ENCODE data around the gene PTRH1.
A peak's percentile ranks its signal among the peaks of the same experiment; 100 is the strongest.

PTRH1 gene

DNA sequence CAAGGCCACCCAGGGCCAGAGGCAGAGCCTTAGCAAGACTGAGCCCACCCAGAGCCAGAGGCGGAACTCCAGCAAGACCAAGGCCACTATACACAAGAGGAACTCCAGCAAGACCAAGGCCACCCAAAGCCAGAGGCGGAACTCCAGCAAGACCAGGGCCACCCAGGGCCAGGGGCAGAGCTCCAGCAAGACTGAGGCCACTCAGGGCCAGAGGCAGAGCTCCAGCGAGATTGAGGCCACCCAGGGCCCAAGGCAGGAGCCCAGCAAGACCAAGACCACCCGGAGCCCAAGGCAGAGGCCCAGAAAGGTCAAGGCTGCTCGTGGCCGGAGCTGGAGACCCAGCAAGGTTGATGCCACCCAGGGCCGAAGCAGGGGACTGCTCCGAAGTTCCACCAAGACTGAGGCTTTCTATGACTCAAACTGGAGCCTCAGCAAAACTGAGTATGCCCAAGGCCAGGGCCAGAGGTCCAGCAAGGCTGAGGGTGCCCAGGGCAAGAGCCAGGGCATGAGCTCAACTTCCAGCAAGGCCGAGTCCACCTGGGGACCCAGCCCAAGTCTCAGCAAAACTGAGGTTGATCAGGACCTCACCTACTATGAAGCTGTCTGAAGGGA, 15.4 kb upstream of the PTRH1 start:
- Histone ChIP-seq H3K4me3 (ENCODE audit: low read length in 2 of 2) (no peak overlapping the region), H3K27ac (ENCODE audit: low read depth in 2 of 2, low read length in 2 of 2) (no peak overlapping the region), H3K9ac (ENCODE audit: low read depth in 1 of 2, low read length in 2 of 2) (no peak overlapping the region), H3K9me3 (ENCODE audit: control insufficient read depth in 2 of 2, low read length in 2 of 2) (no peaks in the 10 kb centered on the region), H3K27me3 (ENCODE audit: control insufficient read depth in 2 of 2, insufficient read depth in 2 of 2, low read length in 2 of 2) (no peaks in the 10 kb centered on the region), H3K4me1 (ENCODE audit: control insufficient read depth in 2 of 2, insufficient read depth in 2 of 2, low read length in 2 of 2) (peaks cover 8 to 9% of the 10 kb centered on the region in 2 donors), H3K36me3 (ENCODE audit: control insufficient read depth in 2 of 2, insufficient read depth in 2 of 2, low read length in 2 of 2) (peaks cover 0 to 5% of the 10 kb centered on the region in 2 donors)

DNA sequence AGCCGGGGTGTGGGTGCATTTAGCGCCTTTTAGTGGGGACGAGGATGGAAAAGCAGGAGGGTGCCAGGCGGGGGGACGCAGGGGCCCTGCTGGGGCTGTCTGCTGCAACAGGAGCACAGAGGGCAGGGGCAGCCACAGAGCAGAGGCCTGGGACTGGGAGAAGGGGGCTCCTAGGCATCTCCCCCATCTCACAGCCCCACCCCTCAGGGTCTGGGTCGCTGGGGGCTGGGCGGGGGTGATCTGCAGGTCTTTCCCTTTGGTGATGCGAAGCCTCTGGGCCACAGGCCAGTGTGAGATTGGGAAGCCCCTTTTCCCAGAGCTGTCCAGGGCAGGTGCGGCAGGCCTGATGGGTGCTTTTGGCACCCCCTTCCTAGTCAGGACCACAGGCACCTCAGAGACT, 14.8 kb upstream of the PTRH1 start:
- Histone ChIP-seq H3K4me3 (ENCODE audit: low read length in 2 of 2) (no peak overlapping the region), H3K9ac (ENCODE audit: low read depth in 1 of 2, low read length in 2 of 2) (no peak overlapping the region), H3K27ac (ENCODE audit: low read depth in 2 of 2, low read length in 2 of 2) (no peak overlapping the region), H3K9me3 (ENCODE audit: control insufficient read depth in 2 of 2, low read length in 2 of 2) (no peaks in the 10 kb centered on the region), H3K4me1 (ENCODE audit: control insufficient read depth in 2 of 2, insufficient read depth in 2 of 2, low read length in 2 of 2) (peaks cover 5 to 7% of the 10 kb centered on the region in 2 donors), H3K36me3 (ENCODE audit: control insufficient read depth in 2 of 2, insufficient read depth in 2 of 2, low read length in 2 of 2) (peaks cover 0 to 5% of the 10 kb centered on the region in 2 donors), H3K27me3 (ENCODE audit: control insufficient read depth in 2 of 2, insufficient read depth in 2 of 2, low read length in 2 of 2) (no peaks in the 10 kb centered on the region)

DNA sequence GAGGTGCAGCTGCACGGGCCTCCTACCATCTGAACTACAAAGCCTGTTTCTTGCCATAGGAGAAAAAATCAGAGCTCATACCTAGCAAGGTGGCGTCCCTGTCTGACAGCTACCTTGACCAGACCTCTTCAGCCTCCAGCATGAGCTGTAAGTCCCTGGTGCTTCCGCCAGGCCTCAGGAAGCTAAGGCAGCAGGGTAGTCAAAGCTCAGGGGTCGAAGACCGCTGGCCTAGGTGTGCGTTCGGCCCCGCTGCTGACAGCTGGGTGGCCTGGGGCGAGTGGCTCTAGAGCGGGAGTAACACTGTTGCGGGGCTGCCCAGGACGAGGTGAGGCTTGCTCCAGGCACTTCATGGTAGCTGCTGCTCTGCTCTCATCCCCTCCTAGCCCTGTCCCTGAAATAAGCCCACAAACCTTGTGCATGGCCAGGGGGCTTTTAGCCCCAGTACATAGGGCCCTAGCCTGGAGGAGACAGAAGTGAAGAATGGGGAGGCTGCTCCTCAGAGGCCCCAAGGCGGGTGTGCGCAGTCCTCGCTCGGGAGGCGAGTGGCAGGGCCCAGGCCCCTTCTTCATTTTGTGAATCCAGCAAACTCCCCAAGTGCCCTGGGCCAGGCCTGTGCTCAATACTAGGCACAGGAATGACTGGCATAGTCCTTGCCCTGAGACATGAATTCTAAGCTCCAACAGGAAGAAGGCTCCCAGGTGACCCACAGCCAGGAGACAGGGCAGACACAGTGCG, 14.2 kb upstream of the PTRH1 start:
- Histone ChIP-seq H3K27me3 (ENCODE audit: control insufficient read depth in 2 of 2, insufficient read depth in 2 of 2, low read length in 2 of 2) (no peaks in the 10 kb centered on the region), H3K9ac (ENCODE audit: low read depth in 1 of 2, low read length in 2 of 2) (no peak overlapping the region), H3K27ac (ENCODE audit: low read depth in 2 of 2, low read length in 2 of 2) (no peak overlapping the region), H3K36me3 (ENCODE audit: control insufficient read depth in 2 of 2, insufficient read depth in 2 of 2, low read length in 2 of 2) (peaks cover 0 to 5% of the 10 kb centered on the region in 2 donors), H3K4me3 (ENCODE audit: low read length in 2 of 2) (no peak overlapping the region), H3K9me3 (ENCODE audit: control insufficient read depth in 2 of 2, low read length in 2 of 2) (no peaks in the 10 kb centered on the region), H3K4me1 (ENCODE audit: control insufficient read depth in 2 of 2, insufficient read depth in 2 of 2, low read length in 2 of 2) (peaks cover 6 to 7% of the 10 kb centered on the region in 2 donors)

DNA sequence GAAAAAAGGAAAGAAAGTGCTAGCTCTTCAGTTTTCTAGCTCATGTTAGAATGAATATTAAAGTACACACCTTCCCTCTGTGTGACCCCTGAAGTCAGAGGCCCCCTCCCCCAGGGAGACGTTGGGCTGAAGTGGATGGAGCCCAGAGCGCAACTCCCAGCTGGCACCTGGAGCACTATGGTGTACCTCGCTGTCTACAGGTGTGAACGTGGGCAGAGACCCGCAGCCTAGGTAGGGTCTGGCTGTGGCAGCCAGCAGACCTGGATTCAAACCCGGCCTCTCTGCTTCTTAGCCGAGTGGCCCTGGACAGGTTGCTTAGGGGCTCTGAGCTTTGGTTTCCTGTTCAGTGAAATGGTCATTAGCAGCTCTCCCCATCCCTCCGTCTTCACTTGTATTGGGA, 13.3 kb upstream of the PTRH1 start:
- no peaks in the 10 kb centered on the region for H3K27me3 ChIP-seq (ENCODE audit: control insufficient read depth in 2 of 2, insufficient read depth in 2 of 2, low read length in 2 of 2)
- no peak overlapping the region for H3K27ac ChIP-seq (ENCODE audit: low read depth in 2 of 2, low read length in 2 of 2)
- peaks cover 0 to 5% of the 10 kb centered on the region in 2 donors for H3K36me3 ChIP-seq (ENCODE audit: control insufficient read depth in 2 of 2, insufficient read depth in 2 of 2, low read length in 2 of 2)
- no peak overlapping the region for H3K4me3 ChIP-seq (ENCODE audit: low read length in 2 of 2)
- H3K9ac ChIP-seq (ENCODE audit: low read depth in 1 of 2, low read length in 2 of 2): no peak overlapping the region
- peaks cover 1 to 8% of the 10 kb centered on the region in 2 donors for H3K4me1 ChIP-seq (ENCODE audit: control insufficient read depth in 2 of 2, insufficient read depth in 2 of 2, low read length in 2 of 2)
- H3K9me3 ChIP-seq (ENCODE audit: control insufficient read depth in 2 of 2, low read length in 2 of 2): no peaks in the 10 kb centered on the region

DNA sequence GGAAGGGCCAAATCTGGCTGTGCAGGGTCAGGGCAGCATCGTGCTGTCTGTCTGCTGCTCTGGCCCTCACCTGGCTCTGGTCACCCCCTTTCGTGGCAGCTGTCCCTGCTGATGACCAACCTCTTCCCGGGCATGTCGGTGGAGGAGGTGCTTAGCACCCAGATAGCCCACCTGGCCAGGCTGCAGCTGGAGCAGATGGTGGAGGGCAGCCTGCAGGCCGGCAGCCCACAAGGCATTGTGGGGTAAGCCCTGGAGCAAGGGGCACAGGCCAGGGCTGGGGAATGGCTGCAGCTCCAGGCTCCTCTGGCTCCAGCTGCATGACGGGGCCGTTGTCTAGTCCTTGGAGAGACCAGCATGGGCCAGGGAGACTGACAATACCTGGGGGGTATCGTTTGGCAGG, 11.4 kb upstream of the PTRH1 start:
- no peak overlapping the region for H3K4me3 ChIP-seq (ENCODE audit: low read length in 2 of 2)
- H3K36me3 ChIP-seq (ENCODE audit: control insufficient read depth in 2 of 2, insufficient read depth in 2 of 2, low read length in 2 of 2): peaks cover 0 to 5% of the 10 kb centered on the region in 2 donors
- H3K4me1 ChIP-seq (ENCODE audit: control insufficient read depth in 2 of 2, insufficient read depth in 2 of 2, low read length in 2 of 2): peaks cover 3 to 13% of the 10 kb centered on the region in 2 donors
- no peak overlapping the region for H3K9ac ChIP-seq (ENCODE audit: low read depth in 1 of 2, low read length in 2 of 2)
- no peaks in the 10 kb centered on the region for H3K27me3 ChIP-seq (ENCODE audit: control insufficient read depth in 2 of 2, insufficient read depth in 2 of 2, low read length in 2 of 2)
- no peak overlapping the region for H3K27ac ChIP-seq (ENCODE audit: low read depth in 2 of 2, low read length in 2 of 2)
- H3K9me3 ChIP-seq (ENCODE audit: control insufficient read depth in 2 of 2, low read length in 2 of 2): no peaks in the 10 kb centered on the region

DNA sequence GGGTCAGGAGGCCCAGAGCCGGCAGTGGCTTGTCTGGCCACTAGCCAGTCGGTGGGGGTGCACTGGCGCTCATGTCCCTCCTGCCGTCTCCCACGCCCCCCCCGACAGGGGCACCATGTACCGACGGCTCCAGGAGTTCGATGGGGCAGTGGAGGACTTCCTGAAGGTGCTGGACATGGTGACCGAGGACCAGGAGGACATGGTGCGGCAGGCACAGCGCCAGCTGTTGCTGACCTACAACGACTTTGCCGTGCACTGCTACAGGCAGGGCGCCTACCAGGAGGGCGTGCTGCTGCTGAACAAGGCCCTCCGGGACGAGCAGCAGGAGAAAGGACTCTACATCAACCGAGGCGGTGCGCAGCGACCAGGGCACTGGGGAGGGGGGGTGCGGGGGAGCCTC, 8.5 kb upstream of the PTRH1 start:
- Histone ChIP-seq H3K27ac (ENCODE audit: low read depth in 2 of 2, low read length in 2 of 2) (no peak overlapping the region), H3K27me3 (ENCODE audit: control insufficient read depth in 2 of 2, insufficient read depth in 2 of 2, low read length in 2 of 2) (no peaks in the 10 kb centered on the region), H3K9ac (ENCODE audit: low read depth in 1 of 2, low read length in 2 of 2) (peak overlapping the region in 1 of 2 donors; percentile 33), H3K36me3 (ENCODE audit: control insufficient read depth in 2 of 2, insufficient read depth in 2 of 2, low read length in 2 of 2) (no peaks in the 10 kb centered on the region), H3K9me3 (ENCODE audit: control insufficient read depth in 2 of 2, low read length in 2 of 2) (no peaks in the 10 kb centered on the region), H3K4me3 (ENCODE audit: low read length in 2 of 2) (no peak overlapping the region), H3K4me1 (ENCODE audit: control insufficient read depth in 2 of 2, insufficient read depth in 2 of 2, low read length in 2 of 2) (peaks cover 3 to 14% of the 10 kb centered on the region in 2 donors)

DNA sequence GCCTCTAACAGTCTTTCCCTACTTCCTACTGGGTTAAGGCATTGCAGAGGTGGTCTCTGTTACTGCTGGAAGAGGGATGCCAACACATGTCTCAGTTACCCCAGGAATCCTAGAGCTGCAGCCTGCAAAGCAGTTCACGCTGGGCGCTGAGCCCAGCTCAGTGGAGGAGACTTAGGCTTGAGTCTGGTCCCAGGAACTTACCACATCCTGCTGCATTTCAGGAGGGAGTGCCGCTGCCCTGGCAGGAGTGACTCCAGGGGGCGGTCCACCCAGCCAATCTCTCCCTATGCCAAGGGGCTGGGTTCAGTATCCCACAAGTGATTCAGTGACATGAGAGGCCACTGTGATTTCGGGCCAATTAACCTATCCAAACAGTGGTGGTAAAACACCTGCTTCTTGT, 8.0 kb upstream of the PTRH1 start:
- H3K27ac ChIP-seq (ENCODE audit: low read depth in 2 of 2, low read length in 2 of 2): no peak overlapping the region
- H3K4me1 ChIP-seq (ENCODE audit: control insufficient read depth in 2 of 2, insufficient read depth in 2 of 2, low read length in 2 of 2): peaks cover 3 to 14% of the 10 kb centered on the region in 2 donors
- no peaks in the 10 kb centered on the region for H3K36me3 ChIP-seq (ENCODE audit: control insufficient read depth in 2 of 2, insufficient read depth in 2 of 2, low read length in 2 of 2)
- H3K9me3 ChIP-seq (ENCODE audit: control insufficient read depth in 2 of 2, low read length in 2 of 2): no peaks in the 10 kb centered on the region
- no peak overlapping the region for H3K4me3 ChIP-seq (ENCODE audit: low read length in 2 of 2)
- no peaks in the 10 kb centered on the region for H3K27me3 ChIP-seq (ENCODE audit: control insufficient read depth in 2 of 2, insufficient read depth in 2 of 2, low read length in 2 of 2)
- H3K9ac ChIP-seq (ENCODE audit: low read depth in 1 of 2, low read length in 2 of 2): no peak overlapping the region

DNA sequence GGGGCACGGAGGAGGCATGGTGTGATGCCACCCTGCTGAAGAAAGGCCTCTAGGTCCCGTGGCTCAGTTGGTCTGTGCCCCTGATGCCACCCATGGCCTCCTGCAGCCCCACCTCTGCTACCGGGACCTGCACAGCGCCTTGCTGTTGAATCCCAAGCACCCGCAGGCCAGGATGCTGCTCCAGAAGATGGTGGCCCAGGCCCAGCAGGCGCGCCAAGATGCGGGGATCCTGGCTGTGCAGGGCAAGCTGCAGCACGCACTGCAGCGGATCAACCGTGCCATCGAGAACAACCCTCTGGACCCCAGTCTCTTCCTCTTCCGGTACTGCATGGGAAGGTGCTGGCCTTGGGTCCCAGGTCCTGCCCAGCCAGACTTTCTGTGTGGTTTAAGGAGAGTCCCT, 7.5 kb upstream of the PTRH1 start:
- Histone ChIP-seq H3K36me3 (ENCODE audit: control insufficient read depth in 2 of 2, insufficient read depth in 2 of 2, low read length in 2 of 2) (no peaks in the 10 kb centered on the region), H3K4me1 (ENCODE audit: control insufficient read depth in 2 of 2, insufficient read depth in 2 of 2, low read length in 2 of 2) (peaks cover 3 to 14% of the 10 kb centered on the region in 2 donors), H3K9ac (ENCODE audit: low read depth in 1 of 2, low read length in 2 of 2) (no peak overlapping the region), H3K9me3 (ENCODE audit: control insufficient read depth in 2 of 2, low read length in 2 of 2) (no peaks in the 10 kb centered on the region), H3K4me3 (ENCODE audit: low read length in 2 of 2) (no peak overlapping the region), H3K27ac (ENCODE audit: low read depth in 2 of 2, low read length in 2 of 2) (no peak overlapping the region), H3K27me3 (ENCODE audit: control insufficient read depth in 2 of 2, insufficient read depth in 2 of 2, low read length in 2 of 2) (no peaks in the 10 kb centered on the region)

DNA sequence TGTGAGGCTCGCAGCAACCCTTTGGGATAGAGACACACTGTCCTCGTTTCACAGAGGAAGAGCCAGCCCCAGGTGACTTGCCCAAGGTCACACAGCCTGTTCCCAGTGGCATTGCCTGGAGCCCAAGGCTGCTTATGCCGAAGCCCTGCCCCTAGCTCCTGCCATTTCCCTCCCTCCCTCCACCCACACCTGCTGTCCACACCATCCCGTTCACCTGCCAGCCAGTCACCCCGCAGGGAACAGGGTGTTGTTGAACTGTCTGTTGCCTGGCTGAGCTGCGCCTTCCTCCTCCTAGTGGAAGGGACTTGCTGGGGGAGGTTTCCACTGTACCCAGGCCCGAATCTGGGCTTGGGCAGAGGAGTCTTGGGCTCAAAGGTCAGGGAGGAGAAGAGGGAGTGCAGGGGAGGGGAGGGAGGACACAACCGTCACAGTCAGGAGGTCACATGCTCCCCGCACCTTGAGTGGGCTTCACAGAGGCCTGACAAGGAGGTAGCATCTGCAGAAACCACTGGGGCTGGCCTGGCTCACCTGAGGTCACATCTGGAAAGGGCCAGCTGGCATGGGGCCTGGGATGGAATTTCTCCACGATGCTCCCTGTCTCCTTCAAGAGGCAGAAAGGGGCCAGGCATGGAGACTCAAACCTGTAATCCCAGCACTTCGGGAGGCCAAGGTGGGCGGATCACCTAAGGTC, 6.7 kb upstream of the PTRH1 start:
- H3K4me1 ChIP-seq (ENCODE audit: control insufficient read depth in 2 of 2, insufficient read depth in 2 of 2, low read length in 2 of 2): peaks cover 3 to 14% of the 10 kb centered on the region in 2 donors
- no peak overlapping the region for H3K4me3 ChIP-seq (ENCODE audit: low read length in 2 of 2)
- H3K9ac ChIP-seq (ENCODE audit: low read depth in 1 of 2, low read length in 2 of 2): no peak overlapping the region
- no peak overlapping the region for H3K27ac ChIP-seq (ENCODE audit: low read depth in 2 of 2, low read length in 2 of 2)
- H3K9me3 ChIP-seq (ENCODE audit: control insufficient read depth in 2 of 2, low read length in 2 of 2): no peaks in the 10 kb centered on the region
- no peaks in the 10 kb centered on the region for H3K27me3 ChIP-seq (ENCODE audit: control insufficient read depth in 2 of 2, insufficient read depth in 2 of 2, low read length in 2 of 2)
- no peaks in the 10 kb centered on the region for H3K36me3 ChIP-seq (ENCODE audit: control insufficient read depth in 2 of 2, insufficient read depth in 2 of 2, low read length in 2 of 2)

DNA sequence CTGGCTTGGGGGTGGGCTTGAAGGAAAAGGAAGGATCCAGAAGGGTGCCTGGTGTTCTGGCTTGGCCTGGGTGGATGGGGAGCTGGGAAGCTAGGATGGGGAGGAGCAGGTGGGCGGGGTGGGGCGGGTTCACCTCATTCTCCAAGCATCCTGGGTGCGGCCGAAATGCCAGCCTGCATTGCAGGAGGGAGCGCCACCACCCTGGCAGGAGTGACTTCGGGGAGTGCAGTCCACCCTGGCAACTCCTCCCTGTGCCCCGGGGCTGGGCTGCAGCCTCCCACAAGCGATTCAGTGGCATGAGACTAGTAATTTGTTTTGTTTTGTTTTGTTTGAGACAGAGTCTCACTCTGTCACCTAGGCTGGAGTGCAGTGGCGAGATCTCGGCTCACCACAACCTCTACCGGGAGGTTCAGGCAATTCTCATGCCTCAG, 5.9 kb upstream of the PTRH1 start:
- H3K9me3 ChIP-seq (ENCODE audit: control insufficient read depth in 2 of 2, low read length in 2 of 2): no peaks in the 10 kb centered on the region
- H3K36me3 ChIP-seq (ENCODE audit: control insufficient read depth in 2 of 2, insufficient read depth in 2 of 2, low read length in 2 of 2): no peaks in the 10 kb centered on the region
- no peak overlapping the region for H3K9ac ChIP-seq (ENCODE audit: low read depth in 1 of 2, low read length in 2 of 2)
- peaks cover 3 to 15% of the 10 kb centered on the region in 2 donors for H3K4me1 ChIP-seq (ENCODE audit: control insufficient read depth in 2 of 2, insufficient read depth in 2 of 2, low read length in 2 of 2)
- H3K27ac ChIP-seq (ENCODE audit: low read depth in 2 of 2, low read length in 2 of 2): no peak overlapping the region
- no peak overlapping the region for H3K4me3 ChIP-seq (ENCODE audit: low read length in 2 of 2)
- H3K27me3 ChIP-seq (ENCODE audit: control insufficient read depth in 2 of 2, insufficient read depth in 2 of 2, low read length in 2 of 2): no peaks in the 10 kb centered on the region

Data from mucosa of rectum (tissue), 2 donors.